Measurements from ENCODE around the gene PFKL.

Gene PFKL

DNA sequence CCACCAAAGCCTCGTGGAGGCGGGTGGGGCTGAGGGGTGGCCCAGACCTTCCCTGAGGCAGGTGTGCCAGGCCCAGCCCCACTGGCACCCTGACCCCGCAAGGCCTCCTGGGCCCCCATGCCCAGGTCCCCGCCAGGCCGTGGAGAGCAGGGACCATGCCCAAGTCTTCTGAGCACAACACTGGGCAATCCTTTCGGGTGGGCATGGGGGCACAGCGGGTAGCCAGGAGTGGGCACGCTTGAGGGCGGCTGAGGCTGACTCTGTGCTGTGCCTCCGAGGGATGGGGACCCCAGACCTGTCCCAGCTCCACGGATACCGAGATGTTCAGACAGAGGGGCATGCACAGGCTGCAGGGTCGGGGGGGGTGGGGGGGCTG lies 26.4 kb downstream of the PFKL start:
- Histone ChIP-seq H3K9me3 (ENCODE audit: insufficient read depth, low read length) (no peaks in the 10 kb centered on the region), H3K4me1 (ENCODE audit: insufficient read depth, insufficient read length) (peaks cover 4% of the 10 kb centered on the region), H3K27me3 (ENCODE audit: insufficient read depth, insufficient read length) (no peaks in the 10 kb centered on the region), H3K4me3 (ENCODE audit: insufficient read length, low read depth) (no peak overlapping the region), H3K36me3 (ENCODE audit: insufficient read depth, insufficient read length, low read length) (peaks cover 95% of the 10 kb centered on the region), H3K9ac (ENCODE audit: insufficient read length, low read depth) (no peak overlapping the region)
- DNase-seq (ENCODE audit: low read depth, low spot score): no peak
- TF ChIP-seq YY1 (IDR thresholded peaks at IDR 0.05; ENCODE audit: insufficient read depth, insufficient read length) (no peak), SUZ12 (IDR thresholded peaks at IDR 0.05; ENCODE audit: extremely low read depth, insufficient read depth, insufficient read length) (no peak), ZNF274 (IDR thresholded peaks at IDR 0.05; ENCODE audit: low read depth, low read length) (no peak)

DNA sequence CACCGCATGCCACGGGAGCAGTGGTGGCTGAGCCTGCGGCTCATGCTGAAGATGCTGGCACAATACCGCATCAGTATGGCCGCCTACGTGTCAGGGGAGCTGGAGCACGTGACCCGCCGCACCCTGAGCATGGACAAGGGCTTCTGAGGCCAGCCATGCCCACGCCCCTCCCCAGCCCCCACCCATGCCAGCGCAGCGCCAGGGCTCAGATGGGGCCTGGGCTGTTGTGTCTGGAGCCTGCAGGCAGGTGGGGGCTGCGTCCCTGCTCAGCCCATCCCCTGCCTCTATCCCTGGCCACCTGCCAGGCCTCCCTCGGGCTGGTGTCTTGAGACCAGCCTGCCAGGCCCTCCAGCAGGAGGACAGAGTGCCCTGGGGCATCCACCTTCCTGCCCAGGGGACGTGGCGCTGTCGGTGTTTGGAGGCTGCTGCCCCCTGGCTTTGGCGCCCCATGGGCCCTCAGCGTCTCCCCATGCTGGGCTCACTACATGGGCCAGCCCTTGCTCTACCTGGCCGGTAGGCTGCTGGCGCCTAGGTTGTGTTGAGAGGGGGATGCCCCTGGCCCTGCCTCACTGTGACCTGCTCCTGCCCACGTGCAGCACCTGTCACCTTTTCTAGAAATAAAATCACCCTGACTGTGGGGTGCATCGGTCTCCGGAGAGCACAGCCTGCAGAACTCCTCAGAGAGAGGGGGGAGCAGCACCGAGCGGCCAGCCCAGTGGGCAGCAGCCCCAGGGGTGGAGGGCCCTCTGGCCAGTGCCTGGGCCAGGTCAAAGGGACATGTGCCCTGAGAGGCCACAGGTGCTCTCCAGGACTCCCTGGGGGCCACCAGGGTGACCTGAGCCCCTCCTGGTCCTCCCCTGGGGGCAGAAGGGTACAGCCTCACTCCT lies 27.1 kb downstream of the PFKL start:
- TF ChIP-seq ZNF274 (IDR thresholded peaks at IDR 0.05; ENCODE audit: low read depth, low read length) (no peak), SUZ12 (IDR thresholded peaks at IDR 0.05; ENCODE audit: extremely low read depth, insufficient read depth, insufficient read length) (no peak), YY1 (IDR thresholded peaks at IDR 0.05; ENCODE audit: insufficient read depth, insufficient read length) (no peak)
- Histone ChIP-seq H3K4me1 (ENCODE audit: insufficient read depth, insufficient read length) (peaks cover 9% of the 10 kb centered on the region), H3K27me3 (ENCODE audit: insufficient read depth, insufficient read length) (no peaks in the 10 kb centered on the region), H3K36me3 (ENCODE audit: insufficient read depth, insufficient read length, low read length) (peaks cover 96% of the 10 kb centered on the region), H3K9me3 (ENCODE audit: insufficient read depth, low read length) (no peaks in the 10 kb centered on the region), H3K9ac (ENCODE audit: insufficient read length, low read depth) (no peak overlapping the region), H3K4me3 (ENCODE audit: insufficient read length, low read depth) (no peak overlapping the region)
- DNase-seq (ENCODE audit: low read depth, low spot score): no peak

DNA sequence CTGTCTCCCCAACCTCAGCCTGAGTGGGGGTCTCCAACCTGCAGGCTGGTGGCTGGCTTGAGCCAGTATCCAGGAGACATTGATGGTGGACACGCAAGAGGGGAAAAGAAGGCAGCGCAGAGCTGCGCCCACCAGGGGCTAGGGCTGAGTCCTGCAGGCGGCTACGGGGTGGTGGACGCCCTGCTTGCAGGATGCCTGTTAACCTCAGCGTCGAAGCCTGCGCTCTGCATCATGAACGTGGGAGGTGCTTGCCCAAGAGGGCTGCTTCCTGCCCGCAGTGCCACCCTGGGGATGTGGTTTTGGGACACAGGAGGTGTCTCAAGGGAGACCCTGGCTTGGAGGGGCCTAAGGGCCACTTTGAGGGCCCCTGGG lies 27.7 kb downstream of the PFKL start:
- Histone ChIP-seq H3K36me3 (ENCODE audit: insufficient read depth, insufficient read length, low read length) (peaks cover 95% of the 10 kb centered on the region), H3K27me3 (ENCODE audit: insufficient read depth, insufficient read length) (no peaks in the 10 kb centered on the region), H3K4me1 (ENCODE audit: insufficient read depth, insufficient read length) (peaks cover 5% of the 10 kb centered on the region), H3K9me3 (ENCODE audit: insufficient read depth, low read length) (no peaks in the 10 kb centered on the region), H3K4me3 (ENCODE audit: insufficient read length, low read depth) (no peak overlapping the region), H3K9ac (ENCODE audit: insufficient read length, low read depth) (no peak overlapping the region)
- no peak for DNase-seq (ENCODE audit: low read depth, low spot score)
- TF ChIP-seq SUZ12 (IDR thresholded peaks at IDR 0.05; ENCODE audit: extremely low read depth, insufficient read depth, insufficient read length) (no peak), ZNF274 (IDR thresholded peaks at IDR 0.05; ENCODE audit: low read depth, low read length) (no peak), YY1 (IDR thresholded peaks at IDR 0.05; ENCODE audit: insufficient read depth, insufficient read length) (no peak)

DNA sequence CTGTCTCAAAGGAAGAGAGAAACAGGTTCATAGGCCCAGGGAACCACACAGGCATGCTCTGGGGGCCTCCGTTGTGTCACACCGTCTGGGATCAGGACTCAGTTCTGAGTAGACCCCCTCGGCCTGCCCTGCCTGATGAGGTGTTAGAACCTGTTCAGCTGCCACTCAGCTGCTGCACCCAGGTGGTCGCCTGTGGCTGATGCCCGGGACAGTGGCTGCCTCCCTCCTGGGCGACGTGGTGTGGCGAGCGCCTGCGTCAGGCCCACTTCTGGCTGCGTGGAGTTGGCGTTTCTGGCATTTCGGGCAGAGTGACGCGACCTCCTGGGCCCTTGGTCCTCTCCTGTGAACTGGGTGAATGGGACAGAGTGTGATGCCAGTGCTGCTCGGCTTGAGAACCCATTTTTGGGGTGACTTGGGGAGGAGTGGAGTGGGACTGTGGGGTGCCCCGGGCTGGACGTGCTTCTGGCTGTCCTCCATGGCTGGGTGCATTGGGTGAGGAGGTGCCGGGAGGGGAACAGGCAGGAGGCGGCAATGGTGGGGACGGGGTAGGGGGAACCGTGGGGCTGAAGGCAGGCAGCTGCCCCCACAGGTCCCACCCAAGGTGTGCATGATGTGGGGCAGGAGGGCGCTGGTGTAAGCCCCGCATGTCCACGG lies 28.5 kb downstream of the PFKL start:
- Histone ChIP-seq H3K4me1 (ENCODE audit: insufficient read depth, insufficient read length) (peaks cover 11% of the 10 kb centered on the region), H3K4me3 (ENCODE audit: insufficient read length, low read depth) (no peak overlapping the region), H3K9me3 (ENCODE audit: insufficient read depth, low read length) (no peaks in the 10 kb centered on the region), H3K9ac (ENCODE audit: insufficient read length, low read depth) (no peak overlapping the region), H3K36me3 (ENCODE audit: insufficient read depth, insufficient read length, low read length) (peaks cover 93% of the 10 kb centered on the region), H3K27me3 (ENCODE audit: insufficient read depth, insufficient read length) (no peaks in the 10 kb centered on the region)
- no peak for DNase-seq (ENCODE audit: low read depth, low spot score)
- TF ChIP-seq ZNF274 (IDR thresholded peaks at IDR 0.05; ENCODE audit: low read depth, low read length) (no peak), YY1 (IDR thresholded peaks at IDR 0.05; ENCODE audit: insufficient read depth, insufficient read length) (no peak), SUZ12 (IDR thresholded peaks at IDR 0.05; ENCODE audit: extremely low read depth, insufficient read depth, insufficient read length) (no peak)

DNA sequence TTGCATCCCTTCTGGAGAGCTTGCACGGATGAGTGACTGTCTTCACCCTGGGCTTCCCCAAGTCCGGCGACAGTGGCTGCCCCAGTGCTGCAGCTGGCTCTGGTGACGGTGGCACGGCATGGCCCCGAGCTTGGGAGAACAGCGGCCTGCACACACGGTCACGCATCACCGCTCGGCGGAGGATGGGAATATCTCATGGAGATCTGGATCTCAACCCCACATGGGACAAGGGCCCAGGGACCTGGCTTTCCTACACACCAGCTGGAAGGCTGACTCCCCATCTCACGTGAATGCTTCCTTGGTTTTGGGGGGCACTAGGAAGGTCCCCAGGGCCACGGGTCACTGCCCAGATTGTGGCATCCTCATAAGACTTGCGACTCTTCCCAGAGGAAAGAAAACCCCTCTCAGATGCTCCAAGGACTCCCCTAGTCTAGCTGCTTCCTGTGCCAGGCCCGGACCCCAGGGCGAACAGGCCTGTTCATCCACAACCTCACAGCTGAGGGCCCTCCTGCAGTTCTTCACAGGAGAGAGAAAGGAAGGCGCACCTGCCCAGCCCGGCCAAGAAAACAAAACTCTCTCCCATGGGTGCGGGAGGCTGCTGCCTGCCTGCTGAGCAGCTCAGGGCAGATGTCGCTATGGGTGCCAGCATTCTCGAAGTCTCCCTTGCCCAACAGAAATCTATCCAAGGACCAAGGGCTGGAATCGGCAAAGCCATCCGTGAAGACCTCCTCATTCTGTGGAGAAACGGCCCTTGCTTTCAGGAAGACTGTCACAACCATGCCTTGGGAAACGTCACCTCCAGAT lies 29.4 kb downstream of the PFKL start:
- no peak for DNase-seq (ENCODE audit: low read depth, low spot score)
- H3K9me3 ChIP-seq (ENCODE audit: insufficient read depth, low read length): no peaks in the 10 kb centered on the region
- no peak overlapping the region for H3K4me3 ChIP-seq (ENCODE audit: insufficient read length, low read depth)
- TF ChIP-seq SUZ12 (IDR thresholded peaks at IDR 0.05; ENCODE audit: extremely low read depth, insufficient read depth, insufficient read length) (no peak), ZNF274 (IDR thresholded peaks at IDR 0.05; ENCODE audit: low read depth, low read length) (no peak), YY1 (IDR thresholded peaks at IDR 0.05; ENCODE audit: insufficient read depth, insufficient read length) (no peak)
- no peak overlapping the region for H3K9ac ChIP-seq (ENCODE audit: insufficient read length, low read depth)
- H3K4me1 ChIP-seq (ENCODE audit: insufficient read depth, insufficient read length): peaks cover 20% of the 10 kb centered on the region
- peaks cover 92% of the 10 kb centered on the region for H3K36me3 ChIP-seq (ENCODE audit: insufficient read depth, insufficient read length, low read length)
- no peaks in the 10 kb centered on the region for H3K27me3 ChIP-seq (ENCODE audit: insufficient read depth, insufficient read length)

DNA sequence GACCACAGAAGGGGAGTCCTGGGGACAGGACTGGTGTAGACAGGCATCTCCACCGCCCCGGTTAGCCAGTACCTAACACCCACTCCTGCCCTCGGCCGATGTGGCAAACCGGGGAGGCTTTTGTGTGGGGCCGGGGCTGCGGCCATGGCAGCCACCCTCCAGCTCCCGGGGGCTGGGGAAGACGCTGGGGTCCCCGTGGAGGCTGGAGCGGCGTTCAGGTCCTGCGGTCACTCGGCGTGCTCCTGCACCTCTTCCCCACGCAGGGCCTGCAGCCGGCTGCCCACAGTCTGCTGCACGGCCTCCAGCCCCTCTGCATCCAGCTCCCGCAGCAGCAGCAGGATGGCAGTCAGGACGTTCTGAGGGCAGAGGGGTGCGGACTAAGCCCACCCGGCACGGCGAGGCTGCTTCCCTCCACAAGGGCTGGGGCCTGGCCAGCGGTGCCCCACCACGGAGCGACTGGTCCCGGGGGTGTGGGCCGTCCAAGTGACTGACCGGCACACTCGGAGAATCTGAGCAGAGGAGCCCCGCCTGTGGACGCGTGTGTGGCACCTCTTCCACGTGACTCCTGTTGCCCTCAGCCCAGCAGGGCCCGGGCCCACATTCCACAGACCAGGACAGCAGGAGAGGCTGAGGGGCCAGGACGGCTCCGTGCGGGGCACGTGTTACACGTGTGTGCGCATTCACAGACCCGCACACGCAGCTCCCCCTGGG lies 30.3 kb downstream of the PFKL start:
- no peak for DNase-seq (ENCODE audit: low read depth, low spot score)
- H3K9ac ChIP-seq (ENCODE audit: insufficient read length, low read depth): no peak overlapping the region
- TF ChIP-seq YY1 (IDR thresholded peaks at IDR 0.05; ENCODE audit: insufficient read depth, insufficient read length) (no peak), ZNF274 (IDR thresholded peaks at IDR 0.05; ENCODE audit: low read depth, low read length) (no peak), SUZ12 (IDR thresholded peaks at IDR 0.05; ENCODE audit: extremely low read depth, insufficient read depth, insufficient read length) (no peak)
- peaks cover 24% of the 10 kb centered on the region for H3K4me1 ChIP-seq (ENCODE audit: insufficient read depth, insufficient read length)
- H3K4me3 ChIP-seq (ENCODE audit: insufficient read length, low read depth): no peak overlapping the region
- H3K36me3 ChIP-seq (ENCODE audit: insufficient read depth, insufficient read length, low read length): peaks cover 92% of the 10 kb centered on the region
- H3K9me3 ChIP-seq (ENCODE audit: insufficient read depth, low read length): no peaks in the 10 kb centered on the region
- H3K27me3 ChIP-seq (ENCODE audit: insufficient read depth, insufficient read length): no peaks in the 10 kb centered on the region
